GM19372 (cell line): ENCODE results near the gene DDR1.

Experiments used
- ATAC-seq: cut with Tn5 transposase; IDR thresholded peaks from one replicate; pipeline ENCODE4 v1.9.1; 2021; ENCODE audit warnings: mild to moderate bottlenecking, low read depth, moderate library complexity; ENCODE audit not compliant: unreplicated experiment

Gene DDR1

DNA sequence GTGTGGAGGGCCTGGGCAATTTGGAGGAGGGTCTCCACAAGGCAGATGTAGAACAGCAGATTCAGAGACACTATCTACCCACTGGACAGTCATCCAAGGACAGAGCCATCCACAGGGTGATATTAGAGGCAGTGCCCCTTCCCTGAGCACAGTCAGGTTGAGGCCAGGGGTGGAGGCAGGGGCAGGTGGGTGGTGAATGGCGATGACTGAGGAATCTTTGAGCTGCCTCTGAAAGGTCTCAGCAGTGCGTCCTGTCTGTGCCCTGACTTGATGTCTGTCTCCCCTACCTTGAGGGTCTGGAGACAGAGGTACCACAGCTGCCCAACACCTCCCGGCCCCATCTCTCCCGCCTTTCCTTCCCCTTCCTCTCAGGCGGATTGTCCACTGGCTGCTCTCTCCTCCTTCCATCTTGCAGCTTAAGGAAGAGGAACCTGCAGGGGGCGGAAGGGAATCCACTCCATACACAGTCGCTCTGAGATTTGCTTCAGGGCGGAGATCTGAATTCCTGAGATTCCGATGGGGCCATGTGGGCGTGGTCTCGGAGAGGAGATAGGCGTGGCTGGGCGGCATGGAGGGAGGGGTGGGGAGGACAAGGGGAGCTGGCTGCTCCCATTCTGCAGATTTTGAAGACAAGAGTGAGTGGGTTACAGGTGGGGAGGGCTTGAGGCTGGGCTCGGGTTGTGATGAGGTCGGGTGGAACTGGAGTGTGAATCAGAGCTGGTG is 58.2 kb downstream of the DDR1 start:
- ATAC-seq, result no peak

DNA sequence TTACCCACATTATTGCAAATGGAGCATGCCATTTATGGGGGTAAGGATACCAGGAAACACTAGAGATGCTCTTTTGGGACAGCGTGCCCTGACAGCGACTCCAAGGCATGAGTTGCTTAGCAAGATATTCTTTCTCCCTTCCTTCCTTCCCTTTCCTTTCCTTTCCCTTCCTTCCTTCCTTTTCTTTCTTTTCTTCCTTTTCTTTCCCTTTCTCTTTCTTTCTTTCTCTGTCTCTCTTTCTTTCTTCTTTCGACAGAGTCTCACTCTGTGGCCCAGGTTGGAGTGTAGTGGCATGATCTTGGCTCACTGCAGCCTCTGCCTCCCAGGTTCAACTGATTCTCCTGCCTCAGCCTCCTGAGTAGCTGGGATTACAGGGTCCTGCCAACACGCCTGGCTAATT is 59.7 kb downstream of the DDR1 start:
- no peak for ATAC-seq

DNA sequence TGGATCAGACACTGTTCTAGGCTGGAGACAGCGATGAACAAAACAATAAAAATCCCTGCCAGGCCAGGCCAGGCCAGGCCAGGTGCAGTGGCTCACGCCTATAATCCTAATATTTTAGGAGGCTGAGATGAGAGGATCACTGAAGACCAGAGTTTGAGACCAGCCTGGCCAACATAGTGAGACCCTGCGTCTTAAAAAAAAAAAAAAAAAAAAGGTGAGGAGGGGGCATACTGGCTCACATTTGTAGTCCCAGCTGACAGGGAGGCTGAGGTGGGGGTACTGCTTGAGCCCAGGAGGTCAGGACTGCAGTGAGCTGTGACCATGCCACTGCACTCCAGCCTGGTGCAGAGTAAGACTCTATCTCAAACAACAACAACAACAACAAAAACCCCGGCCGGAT is 61.0 kb downstream of the DDR1 start:
- ATAC-seq, result no peak

DNA sequence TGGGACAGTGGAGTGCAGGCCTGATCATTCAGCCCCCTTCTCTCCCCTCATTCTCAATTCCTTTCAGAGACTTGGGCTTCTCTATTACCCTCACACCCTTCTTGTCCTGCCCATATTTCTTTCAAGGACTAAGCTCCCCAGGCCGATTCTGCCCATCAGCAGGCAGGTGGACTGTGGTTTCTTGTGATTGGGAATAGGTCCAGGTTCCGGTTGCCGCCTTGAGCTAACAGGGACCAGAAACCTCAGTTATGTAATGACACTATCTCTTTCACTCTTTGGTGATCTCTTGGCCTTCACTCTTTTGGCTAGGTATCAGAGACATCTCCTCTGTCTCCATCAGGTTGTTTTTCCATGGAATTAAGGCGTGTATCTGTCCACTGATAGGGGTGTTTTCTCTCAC is 62.9 kb downstream of the DDR1 start:
- no peak for ATAC-seq

DNA sequence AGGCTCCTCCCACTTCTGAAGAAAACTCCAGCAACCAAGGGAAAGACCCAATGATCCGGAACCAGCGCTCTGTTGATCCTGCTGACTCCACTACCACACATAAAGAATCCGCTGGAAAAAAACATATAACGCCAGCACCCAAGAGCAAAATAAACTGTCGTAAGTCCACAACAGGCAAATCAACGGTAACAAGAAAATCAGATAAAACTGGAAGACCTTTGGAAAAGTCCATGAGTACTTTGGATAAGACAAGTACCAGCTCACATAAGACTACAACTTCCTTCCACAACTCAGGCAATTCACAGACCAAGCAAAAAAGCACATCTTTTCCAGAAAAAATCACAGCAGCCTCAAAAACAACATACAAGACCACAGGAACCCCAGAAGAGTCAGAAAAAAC is 64.5 kb downstream of the DDR1 start:
- ATAC-seq, result no peak
